ENCODE measurements around the gene FGFR2.

The FGFR2 gene

DNA sequence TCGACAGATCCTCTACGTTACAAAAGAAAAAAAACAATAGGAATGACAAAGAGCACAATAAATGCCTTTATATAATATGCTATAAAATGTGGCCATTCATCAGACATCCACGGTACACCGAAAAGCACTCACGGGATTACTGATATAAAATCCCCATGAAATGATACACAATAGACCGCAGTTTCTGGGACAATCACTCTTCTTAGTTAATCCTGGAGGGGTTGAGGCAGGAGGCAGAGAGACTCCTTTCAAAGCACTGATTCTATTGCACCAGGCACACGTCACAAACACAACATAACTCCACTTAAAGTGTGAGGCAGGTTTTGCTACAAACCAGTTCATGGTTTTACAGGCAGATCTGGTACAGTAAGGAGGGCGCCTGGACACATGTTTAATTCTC lies 113.8 kb downstream of the FGFR2 start:
- no peak for DNase-seq

DNA sequence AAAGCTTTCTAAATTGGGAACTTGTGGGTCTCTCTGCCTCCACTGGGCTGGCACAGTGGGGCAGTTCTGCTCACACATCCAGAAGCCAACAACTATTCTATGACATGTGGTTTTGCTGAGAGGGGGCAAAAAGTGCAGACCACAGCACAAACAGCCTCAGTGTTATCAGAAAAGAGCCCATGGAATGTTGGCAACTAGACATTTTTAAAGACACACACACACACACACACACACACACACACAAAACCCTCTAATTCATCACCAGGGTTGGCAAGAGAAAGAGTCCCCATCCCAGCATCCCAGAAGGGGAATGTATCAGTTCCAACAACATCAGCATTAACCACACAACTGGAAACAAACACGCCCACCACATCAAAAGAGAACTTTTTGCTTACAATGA lies 117.1 kb downstream of the FGFR2 start:
- no peak for DNase-seq

DNA sequence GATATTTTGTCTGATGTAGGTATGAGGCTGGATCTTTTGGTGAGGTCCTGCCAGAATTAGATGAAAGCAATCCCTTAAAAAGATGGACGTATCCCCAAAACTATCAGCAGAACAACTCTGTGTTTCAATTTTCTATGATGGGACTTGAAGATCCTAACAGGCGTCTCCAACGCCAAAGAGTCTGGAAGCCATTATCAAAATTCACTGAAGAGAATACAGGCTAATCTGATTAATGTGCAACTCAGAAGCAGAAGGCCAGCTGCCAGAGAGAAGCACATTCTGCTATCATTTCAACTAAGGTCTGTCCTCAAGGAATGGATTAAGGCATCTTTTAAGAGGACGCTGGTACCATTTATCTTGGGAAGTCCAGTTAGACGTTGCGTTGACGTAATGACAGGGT lies 119.7 kb downstream of the FGFR2 start:
- no peak for DNase-seq

DNA sequence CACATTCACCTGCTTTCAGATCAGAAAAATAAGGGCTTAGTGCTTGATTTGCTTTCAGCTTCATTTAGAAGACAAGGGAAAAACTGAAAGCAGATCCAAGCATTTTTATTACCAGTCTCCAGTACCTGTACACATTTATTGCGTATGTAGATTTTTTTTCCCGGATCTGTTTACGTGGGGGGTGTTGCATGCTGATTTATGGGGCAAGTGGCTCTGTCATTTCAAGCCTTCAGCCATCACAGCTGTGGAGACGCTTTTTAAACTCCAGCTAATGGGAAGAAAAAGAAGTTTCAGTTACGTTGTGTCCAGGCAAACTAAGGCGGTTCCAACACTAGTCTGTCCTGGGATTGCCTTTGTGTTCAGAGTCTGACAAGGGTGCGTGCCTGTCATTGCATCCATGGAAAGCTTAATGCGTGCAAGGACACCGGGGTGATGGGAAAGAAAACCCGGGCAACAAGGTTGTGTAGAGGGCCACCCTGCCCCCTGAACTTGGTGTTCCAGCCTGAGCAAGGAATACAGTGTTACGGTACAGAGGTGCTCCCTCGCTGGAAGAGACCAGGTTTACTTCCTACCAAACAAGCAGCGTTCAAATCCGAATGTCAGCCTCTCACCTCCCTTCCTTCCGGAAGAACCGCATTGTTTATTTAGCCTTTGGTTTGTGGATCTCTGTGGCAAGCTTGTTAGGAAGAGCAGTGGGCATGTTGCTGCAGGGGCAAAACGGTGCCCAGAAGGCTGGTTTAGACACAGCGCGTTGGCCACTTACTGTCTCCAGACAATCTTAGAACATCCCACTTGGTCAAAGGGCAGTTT lies 128.2 kb downstream of the FGFR2 start:
- DNase-seq: no peak

DNA sequence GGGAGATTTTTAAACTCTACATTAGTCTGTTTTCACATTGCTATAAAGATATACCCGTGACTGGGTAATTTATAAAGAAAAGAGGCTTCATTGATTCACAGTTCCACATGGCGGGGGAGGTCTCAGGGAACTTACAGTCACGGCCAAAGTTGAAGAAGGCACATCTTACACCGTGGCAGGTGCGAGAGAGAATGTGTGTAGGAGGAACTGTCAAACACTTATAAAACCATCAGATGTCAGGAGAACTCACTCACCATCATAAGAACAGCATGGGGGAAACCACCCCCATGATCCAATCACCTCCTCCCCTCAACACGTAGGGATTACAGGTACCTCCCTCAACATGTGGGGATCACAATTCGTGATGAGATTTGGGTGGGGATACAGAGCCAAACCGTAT lies 129.5 kb downstream of the FGFR2 start:
- DNase-seq: no peak

DNA sequence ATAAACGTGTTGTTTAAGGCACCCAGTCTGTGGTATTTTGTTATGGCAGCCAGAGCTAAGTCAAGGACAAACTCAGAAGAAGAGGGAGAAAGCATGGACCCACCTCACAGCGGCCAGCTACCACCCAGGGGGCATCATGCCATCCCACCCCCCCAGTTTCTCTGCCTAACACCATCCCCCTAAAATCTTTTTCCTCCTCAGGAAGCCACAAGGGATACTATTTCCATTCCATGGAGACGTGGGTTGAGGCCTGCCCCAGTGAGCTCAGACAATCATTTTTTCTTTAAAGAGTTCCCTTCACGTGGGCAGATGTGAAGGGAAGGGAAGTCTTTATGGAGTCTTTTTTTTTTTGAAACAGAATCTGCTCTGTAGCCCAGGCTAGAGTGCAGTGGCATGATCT lies 131.8 kb downstream of the FGFR2 start:
- no peak for DNase-seq

DNA sequence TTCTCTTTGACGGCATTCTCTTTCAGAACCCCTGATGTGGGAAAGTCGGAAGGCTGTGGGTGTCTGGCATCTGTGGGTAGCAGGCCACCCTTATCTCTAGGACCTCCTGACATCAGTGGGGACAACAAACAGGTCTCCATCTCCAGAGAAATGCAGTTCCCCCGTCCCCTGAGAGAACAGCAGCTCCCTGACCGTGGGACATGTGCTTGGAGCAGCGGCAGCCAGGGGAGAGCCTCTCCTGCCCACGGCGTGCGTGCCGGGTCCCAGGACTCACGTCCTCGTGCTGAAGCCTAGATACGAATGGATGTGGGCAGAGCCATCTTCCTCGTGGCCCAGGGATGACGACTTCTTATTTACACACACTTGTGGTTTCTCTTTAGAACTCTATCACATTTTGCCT lies 133.0 kb downstream of the FGFR2 start:
- no peak for DNase-seq

DNA sequence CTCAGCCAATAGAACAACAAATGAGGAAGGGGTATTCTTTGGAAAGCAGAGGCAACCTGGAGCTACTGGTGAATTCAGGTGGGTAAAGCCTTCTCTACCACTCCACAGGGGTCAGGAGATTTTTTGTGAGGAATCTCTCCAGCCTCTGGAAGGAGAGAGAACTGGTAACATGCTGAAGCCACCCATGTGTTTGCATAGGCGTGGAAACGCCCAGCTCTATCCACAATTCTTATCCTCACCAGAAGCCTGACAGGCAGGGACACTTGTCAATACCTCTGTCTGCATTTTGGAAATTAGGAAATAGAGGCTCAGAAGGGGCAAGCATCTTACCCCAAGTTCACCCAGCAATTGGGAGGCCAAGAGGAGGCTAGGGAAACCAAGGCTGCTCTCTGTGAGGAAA lies 133.7 kb downstream of the FGFR2 start:
- no peak for DNase-seq

DNA sequence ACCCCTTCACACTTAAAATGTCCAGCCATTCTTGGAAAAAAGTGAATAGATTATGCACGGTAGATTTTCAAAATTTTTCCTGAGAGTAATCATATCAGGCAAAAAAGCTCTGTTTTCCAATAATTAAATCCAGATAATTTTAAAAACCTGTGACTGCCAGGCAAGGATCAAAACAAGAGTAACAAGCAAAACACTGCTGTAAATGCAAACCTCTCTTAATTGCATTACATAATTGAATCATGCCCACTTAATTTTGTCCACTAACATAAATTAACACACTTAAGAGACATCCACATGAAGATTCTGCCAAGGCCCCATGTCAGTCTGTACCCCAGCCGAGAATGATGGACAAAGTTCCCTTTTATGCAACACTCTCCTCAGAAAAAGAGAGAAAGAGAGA lies 135.3 kb downstream of the FGFR2 start:
- no peak for DNase-seq

DNA sequence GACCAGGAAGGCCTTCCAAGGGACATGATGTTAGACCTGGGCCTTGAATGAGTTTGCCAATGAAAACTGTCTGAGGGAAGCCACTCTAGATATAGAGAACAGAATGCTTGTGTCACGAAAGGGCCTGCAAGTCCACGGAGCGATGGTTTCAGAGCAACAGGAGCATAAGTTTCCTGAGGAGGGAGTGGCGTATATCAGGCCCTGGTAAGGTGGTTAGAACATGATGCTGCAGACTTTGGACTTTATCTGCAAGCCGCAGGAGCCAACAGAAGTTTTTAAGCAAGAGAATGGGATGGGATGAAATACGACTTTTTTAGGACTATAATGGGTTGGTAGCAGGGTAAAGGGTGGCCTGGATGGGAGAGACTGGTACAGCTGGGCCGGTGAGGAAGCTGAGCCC lies 136.0 kb downstream of the FGFR2 start:
- DNase-seq: no peak

DNA sequence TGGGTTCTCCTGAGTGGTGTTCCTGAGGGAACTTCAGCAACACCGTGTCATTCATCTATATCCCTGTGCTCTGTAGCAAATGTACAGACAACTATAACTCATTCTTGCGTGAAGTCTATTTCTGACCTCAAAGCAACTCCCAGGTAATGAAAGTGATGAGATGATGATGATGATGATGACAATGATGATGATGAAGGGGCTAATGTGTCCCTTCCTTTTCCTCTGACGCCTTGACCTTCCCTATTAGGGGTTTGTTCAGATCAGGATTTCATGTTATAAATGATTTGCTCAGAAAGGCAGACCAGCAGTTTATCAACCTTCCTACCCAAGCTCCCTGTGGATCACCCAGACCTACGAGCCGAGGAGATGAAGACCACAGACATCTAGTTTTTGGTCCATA lies 136.9 kb downstream of the FGFR2 start:
- DNase-seq: no peak

DNA sequence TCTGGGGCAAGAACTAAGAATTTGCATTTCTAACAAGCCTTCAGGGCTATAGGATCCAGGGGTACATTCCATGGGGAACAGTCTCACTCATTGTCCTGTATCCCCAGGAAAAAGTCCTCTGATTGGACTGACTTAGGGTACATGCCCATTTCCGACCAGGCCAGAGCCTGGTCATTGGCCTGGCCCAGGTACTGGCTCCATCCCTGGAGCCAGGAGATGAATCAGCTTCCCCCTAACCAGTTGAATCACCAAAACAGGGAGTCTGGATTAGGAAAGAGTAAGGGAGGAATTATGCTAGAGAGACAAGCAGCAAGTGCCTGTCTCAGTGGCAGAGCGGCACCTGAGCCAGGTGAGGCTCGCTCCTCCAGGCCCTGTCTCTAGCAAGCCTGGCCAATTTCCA lies 137.5 kb downstream of the FGFR2 start:
- DNase-seq: no peak

DNA sequence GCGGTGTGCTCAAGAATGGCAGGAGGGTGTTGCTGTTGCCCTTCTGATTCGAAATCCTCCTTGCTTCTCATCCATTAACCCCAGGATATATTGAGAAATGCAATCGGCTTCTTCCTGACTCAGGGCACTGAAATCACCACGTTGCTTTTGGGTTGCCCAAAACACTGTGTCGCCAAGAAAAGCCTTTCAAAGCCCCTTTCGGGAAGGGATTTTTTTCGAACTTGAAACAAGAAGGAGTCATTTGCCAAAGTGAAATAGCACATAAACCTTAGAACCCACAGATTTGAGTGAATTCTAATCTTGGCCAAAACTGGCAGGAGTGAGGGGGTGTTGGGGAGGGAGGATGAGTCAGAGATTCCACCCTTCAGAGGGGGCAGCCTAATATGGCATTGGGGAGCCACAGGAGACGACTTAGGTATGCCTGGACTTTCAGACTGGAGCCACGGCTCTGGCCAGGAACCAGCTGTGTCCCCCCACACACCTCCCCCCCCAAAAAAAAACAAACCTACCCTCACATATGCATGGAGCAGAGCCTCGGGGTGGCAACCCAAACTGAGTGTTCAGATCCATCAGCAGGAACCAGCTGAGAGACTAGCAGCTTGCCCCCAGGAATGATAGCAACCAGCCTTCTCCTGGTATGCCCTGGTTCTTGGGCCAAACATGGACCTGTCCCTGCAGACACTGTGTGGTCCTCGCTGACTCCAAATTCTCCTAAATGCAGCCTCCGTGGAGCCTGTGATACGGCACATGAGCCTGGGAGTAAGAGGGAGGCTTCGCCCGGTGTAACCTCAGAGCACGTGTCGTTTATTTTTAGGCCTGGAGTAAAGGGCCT lies 138.4 kb downstream of the FGFR2 start:
- DNase-seq: no peak

DNA sequence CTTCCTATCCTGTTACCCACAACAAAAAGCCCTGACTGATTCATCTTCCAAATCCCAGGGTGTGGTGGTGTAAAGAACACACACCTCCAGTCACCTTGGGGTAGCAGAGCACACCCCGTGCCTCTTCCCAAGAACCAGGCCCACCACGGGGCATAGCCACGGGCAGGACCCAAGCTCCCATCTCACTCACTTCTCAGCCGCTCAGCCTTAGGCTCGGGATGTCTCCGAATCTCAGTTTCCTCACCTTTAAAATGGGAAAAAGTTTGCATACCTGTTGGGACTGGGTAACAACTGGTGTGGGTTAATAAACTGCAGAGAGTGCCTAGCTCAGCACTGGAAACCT lies 139.0 kb downstream of the FGFR2 start:
- no peak for DNase-seq

DNA sequence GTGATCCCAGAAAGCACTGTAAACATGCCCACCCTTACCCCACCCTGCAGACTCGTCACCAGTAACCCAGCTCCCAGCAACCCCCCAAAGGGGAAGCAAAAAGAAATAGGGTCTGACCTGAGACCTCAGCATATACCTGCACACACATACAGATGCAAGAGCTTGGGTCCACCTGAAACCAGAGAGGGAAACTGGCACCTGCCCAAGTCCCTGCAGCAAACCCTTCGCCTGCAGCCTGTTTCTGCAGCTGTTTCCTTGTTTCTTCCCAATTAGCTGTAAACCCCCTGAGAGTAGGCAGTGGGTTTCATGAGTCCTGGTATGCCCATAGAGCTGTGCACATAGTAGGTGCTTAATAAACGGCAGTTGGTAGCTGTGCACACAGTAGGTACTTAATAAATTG lies 140.5 kb downstream of the FGFR2 start:
- no peak for DNase-seq

DNA sequence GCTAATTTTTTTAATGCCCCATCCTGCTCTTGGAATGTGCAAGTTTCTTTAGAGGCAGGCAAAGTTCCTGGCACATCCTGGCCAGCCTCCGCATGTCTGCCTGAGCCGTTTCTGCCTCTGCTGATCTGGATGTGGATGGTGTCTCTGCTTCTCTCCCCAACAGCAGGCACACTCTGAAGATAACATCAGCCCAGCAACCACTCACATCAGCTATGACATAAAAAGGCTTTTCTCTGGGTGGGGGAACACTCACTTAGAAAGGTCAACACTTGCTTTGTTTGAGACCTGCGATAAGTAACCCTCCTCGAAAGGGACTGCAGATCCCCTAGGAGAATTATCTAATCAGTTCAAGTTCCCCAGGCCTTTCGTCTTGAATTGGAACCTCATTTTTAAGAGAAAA lies 142.9 kb downstream of the FGFR2 start:
- DNase-seq: no peak

DNA sequence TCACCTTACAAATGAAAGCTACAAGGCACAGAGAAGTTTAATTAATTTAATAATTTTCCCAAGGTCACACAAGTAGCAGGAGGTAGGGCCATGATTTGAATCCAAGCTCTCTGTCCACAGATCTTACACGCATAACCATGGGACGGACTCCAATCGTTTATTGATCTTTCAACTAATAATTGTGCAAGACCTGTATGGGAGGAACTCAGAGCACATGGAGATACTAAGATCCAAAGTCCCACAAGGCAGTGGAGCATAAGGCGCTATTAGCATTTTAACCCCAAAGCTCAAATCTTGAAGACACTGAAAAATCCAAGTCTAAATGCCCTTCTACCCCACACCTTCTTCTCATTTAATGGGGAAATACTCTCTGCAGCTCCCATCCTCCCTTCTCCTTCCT lies 143.5 kb downstream of the FGFR2 start:
- DNase-seq: no peak

DNA sequence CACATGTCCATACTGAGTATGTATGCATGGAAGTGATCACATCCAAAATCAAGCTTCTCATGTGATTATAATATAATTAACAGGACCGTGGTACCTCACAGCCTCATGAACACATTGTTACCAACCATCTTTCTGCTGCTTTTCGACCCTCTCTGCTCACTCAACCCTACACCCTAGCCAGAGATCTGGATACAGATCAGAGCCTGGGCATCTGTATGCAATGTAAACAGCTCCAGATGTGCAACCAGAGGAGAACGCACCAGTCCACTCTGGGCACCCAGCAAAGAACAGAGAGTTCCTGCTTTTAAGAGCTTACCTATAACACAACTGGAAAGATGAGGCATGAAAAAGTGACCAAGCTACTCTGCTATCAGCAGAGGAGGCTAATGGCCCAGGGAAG lies 145.1 kb downstream of the FGFR2 start:
- no peak for DNase-seq

DNA sequence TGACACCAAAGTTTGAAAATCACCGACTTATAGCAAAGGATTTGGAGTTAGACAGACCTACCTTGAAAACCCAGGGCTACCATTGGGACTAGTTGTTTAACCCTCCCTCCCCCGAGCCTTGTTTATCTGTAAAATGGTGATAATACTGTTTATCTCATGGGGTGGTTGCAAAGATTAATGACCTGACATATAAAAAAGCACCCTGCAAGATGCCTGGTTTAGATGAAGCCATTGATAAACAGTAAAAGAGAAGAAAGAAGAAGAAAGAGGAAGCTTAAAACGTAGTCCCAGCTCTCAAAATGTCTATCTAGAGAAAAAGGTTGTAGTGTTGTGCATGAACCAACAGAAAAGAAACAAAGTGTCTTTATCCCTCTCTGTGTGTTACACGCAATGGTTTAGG lies 145.7 kb downstream of the FGFR2 start:
- DNase-seq: no peak

DNA sequence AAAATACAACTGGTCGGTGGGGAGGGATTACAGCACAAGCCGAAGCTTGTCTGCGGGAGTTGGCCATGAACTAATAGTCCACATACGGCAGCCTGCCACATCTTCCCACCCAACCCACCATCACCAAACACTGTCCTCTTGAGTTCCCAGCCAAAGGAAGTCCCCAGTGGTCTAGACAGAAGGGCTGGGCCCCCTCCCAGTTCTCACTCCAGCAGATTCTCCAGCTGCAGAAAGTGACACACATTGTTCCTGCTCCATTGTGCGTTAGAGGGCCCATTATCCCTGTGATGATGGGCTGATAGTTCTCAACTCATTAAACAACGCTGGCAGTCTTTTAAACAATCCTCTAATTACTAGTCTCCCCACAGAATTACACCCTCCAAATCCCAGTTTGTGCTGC lies 148.0 kb downstream of the FGFR2 start:
- no peak for DNase-seq

DNA sequence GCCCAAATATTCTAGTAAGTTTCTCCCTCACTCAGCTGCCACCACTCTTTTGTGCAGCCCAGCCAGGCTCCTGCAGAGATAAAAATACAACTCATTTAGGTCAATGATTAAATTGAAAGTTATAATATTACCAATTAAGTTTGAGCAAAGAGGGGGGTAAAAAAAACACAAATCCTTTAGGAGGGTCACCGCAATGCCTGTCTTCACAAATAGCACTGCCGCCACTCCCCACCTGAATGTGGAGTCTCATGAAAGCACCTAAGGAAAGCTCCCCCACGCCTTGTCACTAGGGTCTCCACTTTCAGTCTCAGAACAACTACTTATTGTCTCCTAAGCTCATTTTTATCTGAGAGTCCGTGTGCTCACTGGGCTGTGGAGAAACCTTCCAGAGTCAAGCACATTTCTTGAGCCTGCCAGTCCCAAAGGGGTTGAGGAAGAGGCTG lies 148.7 kb downstream of the FGFR2 start:
- no peak for DNase-seq

DNA sequence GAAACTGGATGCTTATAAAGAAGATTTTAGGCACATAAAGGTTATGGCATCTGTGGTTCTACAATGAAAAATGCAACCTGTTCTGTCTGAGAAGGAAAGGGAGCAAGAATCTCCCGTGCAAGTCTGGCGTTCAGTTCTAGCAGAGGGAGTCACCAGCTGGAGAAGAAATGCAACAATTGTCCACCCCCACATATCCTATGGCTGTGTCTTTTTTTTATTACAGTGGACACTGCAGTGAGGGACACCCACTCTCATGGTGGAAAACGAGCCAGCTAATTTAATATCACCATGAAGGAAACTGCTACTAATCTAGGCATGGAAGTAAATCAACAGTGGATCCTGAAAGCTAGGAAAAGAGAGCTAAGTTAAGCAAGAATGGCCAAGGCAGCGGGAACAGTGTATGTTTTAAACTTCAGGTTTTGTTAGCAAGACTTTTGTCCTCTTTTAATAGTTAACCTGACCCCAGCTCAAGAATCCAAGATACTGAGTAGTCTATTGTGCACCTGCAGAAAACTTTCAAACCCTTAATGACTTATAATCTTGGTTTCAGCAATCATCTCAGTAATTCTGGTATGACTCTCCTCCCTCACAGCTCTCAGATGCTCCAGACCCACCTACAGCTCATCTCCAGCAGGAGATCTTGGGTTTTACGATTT lies 149.3 kb downstream of the FGFR2 start:
- no peak for DNase-seq

DNA sequence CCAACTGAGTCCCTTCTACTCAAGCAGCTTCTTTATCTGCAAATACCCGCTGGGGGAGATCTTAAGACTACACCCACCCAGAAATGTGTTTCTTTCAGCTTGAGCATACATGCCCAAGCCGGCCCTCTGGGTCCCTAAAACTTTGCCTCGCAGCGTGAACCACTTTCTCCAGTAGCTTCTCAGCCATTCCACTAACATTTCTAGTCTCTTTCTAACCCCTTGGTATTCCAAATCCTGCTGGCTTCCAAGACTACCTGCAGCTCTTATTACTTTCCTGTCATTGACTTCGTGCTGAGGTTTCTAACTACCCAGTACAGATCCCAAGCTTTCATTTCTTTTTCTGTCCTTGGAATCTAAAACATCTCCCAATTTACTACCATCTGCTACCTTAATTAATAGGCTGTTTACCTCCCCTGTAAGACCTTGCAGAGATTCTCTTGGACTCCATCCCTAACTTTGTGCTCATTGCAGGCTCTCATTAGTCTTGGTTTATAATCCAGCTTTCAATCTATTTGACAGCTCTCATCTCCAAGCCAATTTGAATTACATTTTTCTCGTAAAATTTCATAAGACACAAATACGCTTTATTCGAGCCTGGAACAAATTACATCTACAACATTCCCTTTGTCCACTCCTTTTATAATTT lies 153.6 kb downstream of the FGFR2 start:
- no peak for DNase-seq
